HTERT RPE-1 (cell line): ENCODE data around the gene CLEC3B.
"Not testable (repeated sequence)": the region's sequence is repeated elsewhere in the genome, so short reads cannot be mapped to it uniquely, and the experiment has no call there.

Experiments
- in situ Hi-C: fragments of 300-500 bp; cut with MboI; formaldehyde crosslinking; loops from 4 replicates; pipeline ENCODE4 v1.14.3; 2020; ENCODE audit warnings: low sequenced_read_pairs

CLEC3B gene

DNA sequence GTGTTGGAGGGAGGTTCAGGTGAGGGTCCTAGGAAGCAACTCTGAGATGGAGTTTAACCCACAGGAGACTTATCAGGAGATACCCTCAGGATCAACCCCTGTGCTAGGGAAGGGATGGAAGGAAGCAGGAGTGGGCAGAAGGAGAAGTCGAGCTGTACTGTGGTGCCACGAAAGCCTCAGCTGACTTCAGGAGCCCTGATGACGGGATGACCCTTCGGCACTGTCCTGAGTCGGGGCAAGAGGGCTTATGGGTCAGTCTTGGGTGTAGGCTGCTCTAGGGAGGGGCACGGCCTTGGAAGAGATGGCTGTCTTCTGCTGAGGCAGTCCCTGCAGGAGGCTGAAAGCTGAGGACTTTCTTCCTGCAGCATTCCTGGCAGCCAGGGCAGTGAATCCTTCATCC, 7.7 kb downstream of the CLEC3B start:
- in situ Hi-C loops: loop anchor here (25.0 kb wide), 1 partner anchor 454 kb away; no protein-coding TSS in a partner anchor

- in situ Hi-C loops: loop anchor here (25.0 kb wide), 1 partner anchor 453 kb away; no protein-coding TSS in a partner anchor
Observed at GRCh38 chr3:45034612-45035252, 8.6 kb downstream of the CLEC3B start.

GRCh38 chr3:45035441-45036301, 9.6 kb downstream of the CLEC3B start:
- in situ Hi-C loops: loop anchor here (25.0 kb wide), 1 partner anchor 452 kb away; no protein-coding TSS in a partner anchor

GRCh38 chr3:45037720-45038455, 11.8 kb downstream of the CLEC3B start:
- in situ Hi-C loops: loop anchor here (25.0 kb wide), 1 partner anchor 449 kb away; no protein-coding TSS in a partner anchor

DNA sequence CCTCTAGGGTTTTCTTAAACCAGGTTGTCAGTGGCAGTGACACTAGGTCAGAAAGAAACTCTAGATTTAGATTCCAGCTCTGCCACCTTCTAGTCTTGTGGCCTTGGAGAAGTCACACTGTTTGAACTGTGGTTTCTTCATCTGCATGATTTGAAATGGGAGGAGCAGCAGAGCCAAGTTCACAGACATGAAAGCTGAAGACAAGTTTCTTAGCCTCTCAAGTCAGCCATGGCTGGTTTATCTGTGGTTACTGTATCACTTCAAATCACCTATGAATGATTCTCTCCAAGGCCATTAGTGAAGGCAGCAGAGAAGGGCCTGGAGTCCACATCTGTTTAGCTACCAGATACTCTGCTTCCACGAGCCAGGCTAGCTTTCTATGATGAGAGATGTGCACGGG, 15.6 kb downstream of the CLEC3B start:
- in situ Hi-C loops: loop anchor here (25.0 kb wide), 1 partner anchor 446 kb away; no protein-coding TSS in a partner anchor

DNA sequence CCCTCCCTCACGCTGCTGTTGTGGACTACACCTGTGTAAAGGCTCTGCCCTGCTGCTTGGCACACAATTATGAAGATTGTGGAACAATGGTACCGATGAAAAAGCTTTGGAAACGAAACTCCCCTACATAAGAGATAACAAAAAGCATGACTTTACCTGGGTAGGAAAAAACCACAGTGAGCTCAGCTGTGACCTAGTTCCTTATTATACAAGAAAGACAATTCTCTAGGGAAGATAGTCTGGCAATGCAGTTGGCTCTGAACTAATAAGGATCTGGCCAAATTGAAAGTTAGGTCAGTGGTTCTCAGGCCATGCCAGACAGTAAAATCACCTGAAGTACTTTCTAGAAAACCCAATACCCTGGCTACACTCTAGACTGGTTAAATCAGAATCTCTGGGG, 16.1 kb downstream of the CLEC3B start:
- in situ Hi-C loops: loop anchor here (25.0 kb wide), 1 partner anchor 445 kb away; no protein-coding TSS in a partner anchor

GRCh38 chr3:45043728-45044299, 17.7 kb downstream of the CLEC3B start:
- in situ Hi-C loops: loop anchor here (25.0 kb wide), 1 partner anchor 443 kb away; no protein-coding TSS in a partner anchor

DNA sequence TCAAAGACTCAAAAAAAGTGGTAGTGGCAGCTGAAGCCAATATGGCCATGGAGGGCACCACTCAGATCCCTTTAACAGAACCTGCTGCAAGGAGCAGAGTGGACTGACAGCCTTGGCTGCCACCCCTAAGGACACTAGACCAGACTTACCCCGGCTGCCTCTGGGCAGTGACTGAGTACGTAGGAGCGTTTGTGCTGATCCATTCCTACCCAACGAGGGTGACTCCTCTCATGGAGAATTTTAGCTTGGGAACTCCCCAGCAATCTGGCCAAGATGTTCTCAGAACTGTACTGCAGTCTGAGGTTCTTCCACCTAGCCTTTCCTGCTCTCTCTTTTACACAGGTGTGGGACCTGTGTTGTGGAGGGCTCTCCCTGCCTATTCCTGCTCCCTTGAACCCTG, 22.1 kb downstream of the CLEC3B start:
- in situ Hi-C loops: loop anchor here (25.0 kb wide), 1 partner anchor 439 kb away; no protein-coding TSS in a partner anchor

- in situ Hi-C loops: loop anchor here (25.0 kb wide), 1 partner anchor 437 kb away; no protein-coding TSS in a partner anchor
Observed at GRCh38 chr3:45049807-45050206, 23.7 kb downstream of the CLEC3B start.

- in situ Hi-C loops: no loop called here
Observed at GRCh38 chr3:45051685-45052084, 25.6 kb downstream of the CLEC3B start.

DNA sequence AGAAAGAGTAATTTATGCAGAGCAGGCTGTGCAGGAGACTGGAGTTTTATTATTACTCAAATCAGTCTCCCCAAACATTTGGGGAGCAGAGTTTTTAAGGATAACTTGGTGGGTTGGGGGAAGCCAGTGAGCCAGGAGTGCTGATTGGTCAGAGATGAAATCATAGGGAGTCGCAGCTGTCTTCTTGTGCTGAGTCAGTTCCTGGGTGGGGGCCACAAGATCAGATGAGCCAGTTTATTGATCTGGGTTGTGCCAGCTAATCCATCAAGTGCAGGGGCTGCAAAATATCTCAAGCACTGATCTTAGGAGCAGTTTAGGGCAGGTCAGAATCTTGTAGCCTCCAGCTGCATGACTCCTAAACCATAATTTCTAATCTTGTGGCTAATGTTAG, 27.7 kb downstream of the CLEC3B start:
- in situ Hi-C loops: not testable (repeated sequence)

DNA sequence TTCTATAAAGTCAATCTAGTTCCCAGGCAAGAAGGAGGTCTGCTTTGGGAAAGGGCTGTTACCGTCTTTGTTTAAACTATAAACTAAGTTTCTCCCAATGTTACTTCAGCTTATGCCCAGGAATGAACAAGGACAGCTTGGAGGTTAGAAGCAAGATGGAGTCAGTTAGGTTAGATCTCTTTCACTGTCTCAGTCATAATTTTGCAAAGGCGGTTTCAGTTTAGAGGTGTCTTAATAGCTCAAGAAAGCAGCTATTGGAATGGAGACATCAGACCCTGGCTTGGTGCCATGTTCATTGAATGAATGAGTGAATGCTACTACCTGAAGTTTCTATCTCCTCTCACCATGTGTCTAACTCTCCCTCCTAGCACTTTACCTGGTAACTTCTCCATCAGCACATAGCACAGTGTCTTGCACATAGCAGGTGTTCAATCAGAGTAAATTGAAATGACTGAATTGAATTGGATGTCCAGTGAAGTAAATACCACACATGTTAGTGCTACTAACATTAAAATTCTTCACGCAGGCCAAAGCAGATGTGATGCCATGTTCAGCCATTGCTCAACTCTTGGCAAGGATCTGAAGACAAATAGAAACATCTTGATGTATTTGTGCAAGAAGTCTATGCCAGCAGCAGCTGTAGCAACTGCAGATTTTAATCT, 28.2 kb downstream of the CLEC3B start:
- in situ Hi-C loops: no loop called here

- in situ Hi-C loops: no loop called here
Observed at GRCh38 chr3:45055032-45055410, 28.9 kb downstream of the CLEC3B start.

GRCh38 chr3:45055411-45056143, 29.5 kb downstream of the CLEC3B start:
- in situ Hi-C loops: no loop called here

DNA sequence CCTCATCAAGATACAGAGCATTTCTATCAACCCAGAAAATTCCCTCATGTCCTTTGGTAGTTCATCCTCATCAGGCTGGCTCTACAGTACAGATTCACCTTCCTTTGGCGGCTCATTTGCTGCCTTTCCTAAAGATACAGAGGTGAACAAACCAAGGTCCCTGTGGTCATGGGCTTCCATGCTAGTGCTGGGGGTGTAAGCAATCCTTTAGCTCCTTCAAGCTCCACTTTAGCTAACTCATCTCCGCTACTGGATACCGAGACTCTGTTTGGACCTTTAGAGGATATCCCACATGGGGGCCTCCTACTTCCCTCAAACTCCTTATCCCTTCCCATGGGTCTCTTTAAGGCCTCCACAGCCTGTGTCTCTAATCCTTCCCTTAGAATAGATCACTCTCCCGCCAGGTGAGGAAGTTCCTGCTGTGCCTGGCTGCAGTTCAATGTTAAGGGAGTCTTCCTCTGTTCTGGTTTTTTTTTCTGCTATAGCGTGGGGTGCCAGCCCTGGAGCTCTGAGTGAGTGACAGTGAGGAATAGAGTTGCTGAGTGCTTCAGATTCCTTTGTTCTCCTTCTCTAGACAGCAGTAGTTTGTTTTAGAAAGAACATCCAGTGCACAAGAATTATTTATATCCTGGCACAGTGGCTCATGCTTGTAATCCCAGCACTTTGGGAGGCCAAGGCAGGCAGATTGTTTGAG, 30.7 kb downstream of the CLEC3B start:
- in situ Hi-C loops: no loop called here

DNA sequence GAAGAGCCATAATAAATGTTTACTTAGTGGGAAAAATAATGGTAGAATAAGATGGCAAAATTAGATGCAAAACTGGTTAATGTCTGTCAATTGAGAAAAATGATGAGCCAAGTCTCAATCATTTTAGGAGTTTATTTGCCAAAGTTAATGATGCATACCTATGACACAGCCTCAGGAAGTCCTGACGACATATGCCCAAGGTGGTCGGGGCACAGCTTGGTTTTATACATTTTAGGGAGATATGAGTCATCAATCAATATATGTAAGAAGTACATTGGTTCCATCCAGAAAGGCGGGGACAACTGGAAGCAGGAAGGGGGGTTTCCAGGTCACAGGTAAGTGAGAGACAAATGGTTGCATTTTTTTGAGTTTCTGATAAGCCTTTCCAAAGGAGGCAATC, 31.5 kb downstream of the CLEC3B start:
- in situ Hi-C loops: no loop called here

DNA sequence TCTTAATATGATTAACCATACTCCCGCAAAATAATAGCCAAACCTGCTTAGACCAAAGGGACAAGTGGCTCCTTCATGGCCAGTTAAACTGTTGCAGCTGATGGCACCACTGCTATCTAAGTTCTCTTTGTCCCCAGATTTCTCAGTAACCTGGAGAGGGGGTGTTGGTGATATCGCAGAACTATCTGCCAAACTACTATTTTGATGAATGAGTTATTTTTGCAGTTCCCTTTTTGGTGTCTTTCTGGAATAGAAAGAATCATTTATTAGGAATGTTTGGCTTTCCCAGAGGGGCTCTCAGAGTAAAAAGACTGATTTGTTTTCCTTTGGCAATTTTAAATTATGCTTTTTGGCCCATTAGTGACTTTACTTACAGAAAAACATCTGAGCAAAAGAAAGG, 33.0 kb downstream of the CLEC3B start:
- in situ Hi-C loops: no loop called here

GRCh38 chr3:45060165-45060892, 34.2 kb downstream of the CLEC3B start:
- in situ Hi-C loops: no loop called here
